Kidney epithelial cell (primary cell): ENCODE measurements around the gene ARPP19. TPM values are rescaled to one million over a fixed set of nuclear protein-coding genes. Genes with fewer than 3 reads are reported as not detected.

ENCODE experiments used
- DNase-seq: peaks from one replicate; pipeline ENCODE4 v3.0.0-alpha.2; 2010; ENCODE audit warnings: low read depth
- H3K27me3 ChIP-seq: 2 replicates; pipeline ENCODE4 v1.6.0; 2011; ENCODE audit warnings: low read length; ENCODE audit not compliant: control insufficient read depth, insufficient read depth
- H3K36me3 ChIP-seq: 2 replicates; pipeline ENCODE4 v1.5.1; 2011; ENCODE audit warnings: low read length; ENCODE audit not compliant: control insufficient read depth, insufficient read depth
- H3K4me3 ChIP-seq: 2 replicates; pipeline ENCODE4 v1.5.1; 2011; ENCODE audit warnings: low read depth, mild to moderate bottlenecking, control low read depth, low read length
- total RNA-seq: library from RNA; depleted of rRNA; stranded (reverse); fragments of >200 nt; gene quantifications from 2 replicates; pipeline ENCODE4 v1.2.3, GENCODE V29; 2015
- TF ChIP-seq, protein P1 (sequence below): IDR thresholded peaks from 2 replicates; pipeline ENCODE4 v1.5.1; 2011; ENCODE audit warnings: mild to moderate bottlenecking, moderate library complexity, low read length, control low read depth, inconsistent platforms; ENCODE audit not compliant: insufficient read depth, poor library complexity, severe bottlenecking

ARPP19 gene
- total RNA-seq, 1 donor from 2014 or later = 155 TPM

DNA sequence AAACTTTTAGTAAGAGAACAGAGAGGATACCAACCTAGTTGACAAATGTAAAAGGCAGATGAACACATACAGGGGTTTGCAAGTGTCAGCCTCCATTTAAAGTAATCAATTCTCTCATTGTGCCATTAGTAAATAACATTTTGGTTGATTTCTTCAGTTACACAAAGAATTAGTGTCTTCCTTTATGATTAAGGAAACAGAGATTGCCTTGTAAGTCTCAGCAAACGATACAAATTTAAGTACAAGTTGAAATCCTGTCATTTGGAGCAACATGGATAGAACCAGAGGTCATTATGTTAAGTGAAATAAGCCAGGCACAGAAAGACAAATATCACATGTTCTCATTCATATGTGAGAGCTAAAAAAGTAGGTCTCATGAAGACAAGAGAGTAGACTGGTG is 66.2 kb downstream of the ARPP19 start:
- no peak overlapping the region for H3K4me3 ChIP-seq
- DNase-seq = no peak
- TF ChIP-seq, protein P1, sequence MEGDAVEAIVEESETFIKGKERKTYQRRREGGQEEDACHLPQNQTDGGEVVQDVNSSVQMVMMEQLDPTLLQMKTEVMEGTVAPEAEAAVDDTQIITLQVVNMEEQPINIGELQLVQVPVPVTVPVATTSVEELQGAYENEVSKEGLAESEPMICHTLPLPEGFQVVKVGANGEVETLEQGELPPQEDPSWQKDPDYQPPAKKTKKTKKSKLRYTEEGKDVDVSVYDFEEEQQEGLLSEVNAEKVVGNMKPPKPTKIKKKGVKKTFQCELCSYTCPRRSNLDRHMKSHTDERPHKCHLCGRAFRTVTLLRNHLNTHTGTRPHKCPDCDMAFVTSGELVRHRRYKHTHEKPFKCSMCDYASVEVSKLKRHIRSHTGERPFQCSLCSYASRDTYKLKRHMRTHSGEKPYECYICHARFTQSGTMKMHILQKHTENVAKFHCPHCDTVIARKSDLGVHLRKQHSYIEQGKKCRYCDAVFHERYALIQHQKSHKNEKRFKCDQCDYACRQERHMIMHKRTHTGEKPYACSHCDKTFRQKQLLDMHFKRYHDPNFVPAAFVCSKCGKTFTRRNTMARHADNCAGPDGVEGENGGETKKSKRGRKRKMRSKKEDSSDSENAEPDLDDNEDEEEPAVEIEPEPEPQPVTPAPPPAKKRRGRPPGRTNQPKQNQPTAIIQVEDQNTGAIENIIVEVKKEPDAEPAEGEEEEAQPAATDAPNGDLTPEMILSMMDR = no peak
- H3K27me3 ChIP-seq = no peaks in the 10 kb centered on the region
- H3K36me3 ChIP-seq = no peaks in the 10 kb centered on the region

DNA sequence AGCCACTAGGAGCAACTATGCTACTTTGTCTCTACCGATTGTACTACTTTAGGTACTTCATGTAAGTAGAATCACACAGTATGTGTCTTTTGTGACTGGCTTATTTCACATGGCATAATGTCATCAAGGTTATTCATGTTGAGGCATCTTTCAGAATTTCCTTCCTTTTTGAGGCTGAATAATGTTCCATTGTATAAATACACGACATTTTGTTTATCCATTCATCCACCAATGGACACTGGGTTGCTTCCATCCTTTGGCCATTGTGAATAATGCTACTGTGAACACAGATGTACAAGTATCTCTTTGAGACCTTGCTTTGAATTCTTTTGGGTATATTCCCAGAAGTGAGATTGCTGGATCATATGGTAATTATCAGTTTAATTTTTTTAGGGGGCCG is 69.3 kb downstream of the ARPP19 start:
- H3K27me3 ChIP-seq = no peaks in the 10 kb centered on the region
- TF ChIP-seq, protein P1 = no peak
- H3K36me3 ChIP-seq = no peaks in the 10 kb centered on the region
- DNase-seq = no peak
- H3K4me3 ChIP-seq = no peak overlapping the region

DNA sequence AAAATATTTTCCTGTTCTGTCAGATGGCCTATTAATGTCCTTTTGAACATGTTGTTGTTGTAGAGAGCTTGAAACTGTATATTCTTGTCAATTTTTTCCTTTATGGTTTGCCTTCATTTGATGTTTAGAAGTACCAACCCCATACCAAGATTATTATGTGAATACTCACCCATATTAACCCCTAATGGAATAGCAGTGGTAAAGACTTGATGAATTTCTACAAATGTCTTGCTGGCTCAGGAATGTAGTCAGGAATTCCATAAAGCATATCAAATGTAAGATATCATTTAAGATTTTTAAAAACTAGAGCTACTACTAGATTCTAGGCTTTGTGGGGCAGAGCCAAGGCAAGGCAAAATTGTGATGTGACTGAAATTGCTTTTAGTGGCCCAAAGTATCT is 70.1 kb downstream of the ARPP19 start:
- DNase-seq = no peak
- Histone ChIP-seq H3K27me3 (no peaks in the 10 kb centered on the region), H3K4me3 (no peak overlapping the region), H3K36me3 (no peaks in the 10 kb centered on the region)
- TF ChIP-seq, protein P1 = no peak

Other genes starting within 250 kb of the ARPP19 start
- 31.4 and 34.2 TPM in 2 replicates for gene MYO5A, start 40.1 kb downstream of the ARPP19 start, total RNA-seq
- gene ATOSA, start 110.4 kb upstream of the ARPP19 start, total RNA-seq = 10.5 and 18.4 TPM in 2 replicates
- not detected in 2 replicates for gene ONECUT1, start 221.3 kb upstream of the ARPP19 start, total RNA-seq